T-helper 22 cell (primary cell): ENCODE data around the gene DDX56.

ENCODE experiments used
- DNase-seq: peaks from one replicate; pipeline ENCODE4 v3.0.0-alpha.2; 2020; ENCODE audit warnings: low read depth

The DDX56 gene

GRCh38 chr7:44595934-44596635 lies 22.4 kb upstream of the DDX56 start:
- no peak for DNase-seq

GRCh38 chr7:44590910-44591309 lies 17.2 kb upstream of the DDX56 start:
- DNase-seq, result no peak

- DNase-seq, result peak; percentile 16
Measured at GRCh38 chr7:44587843-44588711, 14.4 kb upstream of the DDX56 start.

- DNase-seq, result no peak
Measured at GRCh38 chr7:44583146-44583865, 9.6 kb upstream of the DDX56 start.

- DNase-seq, result peak; percentile 100
Measured at GRCh38 chr7:44581879-44582603, 8.3 kb upstream of the DDX56 start, which contains the start of gene TMED4. TSS of gene TMED4 (minus strand) at chr7:44582231. CDS start at chr7:44582206, 25 bp downstream.

GRCh38 chr7:44580945-44581878 lies 7.5 kb upstream of the DDX56 start:
- DNase-seq, result peak; percentile 31

GRCh38 chr7:44576228-44576627 lies 2.5 kb upstream of the DDX56 start:
- no peak for DNase-seq

GRCh38 chr7:44575054-44575453 lies 1.3 kb upstream of the DDX56 start:
- no peak for DNase-seq

- DNase-seq, result no peak
Measured at GRCh38 chr7:44574287-44574872, 672 bp upstream of the DDX56 start.

GRCh38 chr7:44572771-44573170 lies 937 bp downstream of the DDX56 start:
- DNase-seq, result no peak

GRCh38 chr7:44569959-44570358 lies 3.7 kb downstream of the DDX56 start:
- DNase-seq, result no peak

GRCh38 chr7:44568771-44569560 lies 4.7 kb downstream of the DDX56 start:
- DNase-seq, result no peak

- DNase-seq, result no peak
Measured at GRCh38 chr7:44567884-44568283, 5.8 kb downstream of the DDX56 start.

- DNase-seq, result no peak
Measured at GRCh38 chr7:44566680-44567079, 7.0 kb downstream of the DDX56 start.

- DNase-seq, result no peak
Measured at GRCh38 chr7:44565795-44566559, 7.7 kb downstream of the DDX56 start.

GRCh38 chr7:44565097-44565794 lies 8.5 kb downstream of the DDX56 start:
- peak; percentile 24 for DNase-seq

- DNase-seq, result no peak
Measured at GRCh38 chr7:44564606-44565005, 9.1 kb downstream of the DDX56 start.

- DNase-seq, result no peak
Measured at GRCh38 chr7:44563171-44563679, 10.5 kb downstream of the DDX56 start.
